Epithelial cell of proximal tubule (primary cell): ENCODE measurements around the gene MBNL2. TPM values are rescaled to one million over a fixed set of nuclear protein-coding genes. Genes with fewer than 3 reads are reported as not detected.
A peak's percentile ranks its signal among the peaks of the same experiment; 100 is the strongest.

Experiments used
- DNase-seq: peaks from one replicate; pipeline ENCODE4 v3.0.0-alpha.2; 2011; ENCODE audit warnings: low read depth
- H3K4me3 ChIP-seq: 2 replicates; pipeline ENCODE4 v1.5.1; 2011; ENCODE audit warnings: low read depth, mild to moderate bottlenecking, low read length
- total RNA-seq: library from RNA; depleted of rRNA; stranded (reverse); fragments of >200 nt; gene quantifications from 2 replicates; pipeline ENCODE4 v1.2.3, GENCODE V29; 2015
- TF ChIP-seq, protein P1 (sequence below): conservative IDR thresholded peaks from 2 replicates; pipeline ENCODE4 v1.5.1; 2012; ENCODE audit warnings: low read depth, mild to moderate bottlenecking, low read length

The MBNL2 gene
- total RNA-seq, 1 donor from 2014 or later, result 28.8 TPM

- TF ChIP-seq, protein P1, sequence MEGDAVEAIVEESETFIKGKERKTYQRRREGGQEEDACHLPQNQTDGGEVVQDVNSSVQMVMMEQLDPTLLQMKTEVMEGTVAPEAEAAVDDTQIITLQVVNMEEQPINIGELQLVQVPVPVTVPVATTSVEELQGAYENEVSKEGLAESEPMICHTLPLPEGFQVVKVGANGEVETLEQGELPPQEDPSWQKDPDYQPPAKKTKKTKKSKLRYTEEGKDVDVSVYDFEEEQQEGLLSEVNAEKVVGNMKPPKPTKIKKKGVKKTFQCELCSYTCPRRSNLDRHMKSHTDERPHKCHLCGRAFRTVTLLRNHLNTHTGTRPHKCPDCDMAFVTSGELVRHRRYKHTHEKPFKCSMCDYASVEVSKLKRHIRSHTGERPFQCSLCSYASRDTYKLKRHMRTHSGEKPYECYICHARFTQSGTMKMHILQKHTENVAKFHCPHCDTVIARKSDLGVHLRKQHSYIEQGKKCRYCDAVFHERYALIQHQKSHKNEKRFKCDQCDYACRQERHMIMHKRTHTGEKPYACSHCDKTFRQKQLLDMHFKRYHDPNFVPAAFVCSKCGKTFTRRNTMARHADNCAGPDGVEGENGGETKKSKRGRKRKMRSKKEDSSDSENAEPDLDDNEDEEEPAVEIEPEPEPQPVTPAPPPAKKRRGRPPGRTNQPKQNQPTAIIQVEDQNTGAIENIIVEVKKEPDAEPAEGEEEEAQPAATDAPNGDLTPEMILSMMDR, result no peak
- no peak for DNase-seq
- peak overlapping the region; percentile 91 for H3K4me3 ChIP-seq
Measured at GRCh38 chr13:97432232-97432916, 210.2 kb downstream of the MBNL2 start.

- peak overlapping the region; percentile 91 for H3K4me3 ChIP-seq
- TF ChIP-seq, protein P1, result no peak
- peak; percentile 100 for DNase-seq
Measured at GRCh38 chr13:97432917-97433726, 211.0 kb downstream of the MBNL2 start.

DNA sequence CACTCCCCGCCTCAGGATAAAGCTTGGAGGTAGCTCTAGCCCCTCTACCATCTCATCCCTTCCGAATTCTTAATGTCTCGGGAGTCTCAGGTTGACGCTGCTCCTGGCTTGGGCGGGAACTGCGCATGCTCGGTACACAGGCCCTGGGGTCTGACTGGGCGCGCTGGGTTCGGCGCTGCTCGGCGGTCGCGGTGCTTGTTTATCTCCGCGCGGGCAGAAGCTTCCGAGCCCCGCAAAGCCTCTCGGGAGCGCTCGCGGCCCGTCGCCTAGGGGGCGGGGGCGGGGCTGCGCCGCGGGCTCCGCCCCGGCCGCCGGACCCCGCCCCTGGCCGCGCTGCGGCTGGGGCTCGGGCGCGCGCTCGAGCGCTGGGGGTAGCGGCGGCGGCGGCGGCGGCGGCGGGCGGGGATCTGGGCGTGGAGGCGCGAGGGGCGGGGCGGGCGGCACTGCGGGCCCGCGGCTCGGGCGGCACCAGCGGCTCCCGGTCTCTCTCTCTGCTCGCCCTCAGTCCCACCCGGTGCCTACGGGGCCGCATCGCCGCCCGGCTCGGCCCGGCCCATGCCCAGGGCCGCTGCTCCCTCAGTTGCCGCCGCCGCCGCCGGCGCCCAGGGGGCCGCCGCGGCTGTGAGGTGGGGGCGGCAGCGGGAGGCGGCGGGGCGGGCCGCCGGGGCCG is 211.7 kb downstream of the MBNL2 start, which contains the start of gene RAP2A:
Gene RAP2A (plus strand): TSS at position 443 of the 670 bp plus-strand sequence. CDS start 302 bp downstream, outside the sequence.
- peak within 1 kb of the TSS; percentile 91 for H3K4me3 ChIP-seq
- DNase-seq, result peak; percentile 27
- TF ChIP-seq, protein P1, result no peak

- DNase-seq, result no peak
- TF ChIP-seq, protein P1, result no peak
- H3K4me3 ChIP-seq, result peak overlapping the region; percentile 78
Measured at GRCh38 chr13:97434397-97435201, 212.5 kb downstream of the MBNL2 start.

DNA sequence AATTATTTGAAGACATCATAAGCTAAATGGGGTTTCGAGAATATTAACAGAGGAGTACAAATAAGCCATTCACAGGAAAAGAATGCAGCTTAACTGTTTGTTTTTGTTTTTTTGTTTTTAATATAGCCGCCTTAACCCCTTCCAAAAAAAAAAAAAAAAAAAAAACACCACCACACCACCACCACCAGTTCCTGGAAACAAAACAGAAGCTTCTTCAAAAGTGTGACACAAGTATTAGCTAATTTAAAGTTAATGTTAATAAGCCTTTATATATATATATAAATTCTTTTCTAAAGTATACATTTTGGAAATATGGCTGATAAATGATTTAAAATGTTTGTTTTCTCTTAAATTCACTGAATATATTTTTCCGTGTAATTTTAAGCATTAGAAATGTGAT is 213.2 kb downstream of the MBNL2 start:
- TF ChIP-seq, protein P1, result no peak
- no peak for DNase-seq
- H3K4me3 ChIP-seq, result peak overlapping the region; percentile 78

GRCh38 chr13:97435794-97436193 is 213.7 kb downstream of the MBNL2 start:
- DNase-seq, result no peak
- H3K4me3 ChIP-seq, result peak overlapping the region; percentile 78
- TF ChIP-seq, protein P1, result no peak
